ENCODE data around the gene C19orf33.
"Not testable (repeated sequence)": the region's sequence is repeated elsewhere in the genome, so short reads cannot be mapped to it uniquely, and the experiment has no call there.

Gene C19orf33

DNA sequence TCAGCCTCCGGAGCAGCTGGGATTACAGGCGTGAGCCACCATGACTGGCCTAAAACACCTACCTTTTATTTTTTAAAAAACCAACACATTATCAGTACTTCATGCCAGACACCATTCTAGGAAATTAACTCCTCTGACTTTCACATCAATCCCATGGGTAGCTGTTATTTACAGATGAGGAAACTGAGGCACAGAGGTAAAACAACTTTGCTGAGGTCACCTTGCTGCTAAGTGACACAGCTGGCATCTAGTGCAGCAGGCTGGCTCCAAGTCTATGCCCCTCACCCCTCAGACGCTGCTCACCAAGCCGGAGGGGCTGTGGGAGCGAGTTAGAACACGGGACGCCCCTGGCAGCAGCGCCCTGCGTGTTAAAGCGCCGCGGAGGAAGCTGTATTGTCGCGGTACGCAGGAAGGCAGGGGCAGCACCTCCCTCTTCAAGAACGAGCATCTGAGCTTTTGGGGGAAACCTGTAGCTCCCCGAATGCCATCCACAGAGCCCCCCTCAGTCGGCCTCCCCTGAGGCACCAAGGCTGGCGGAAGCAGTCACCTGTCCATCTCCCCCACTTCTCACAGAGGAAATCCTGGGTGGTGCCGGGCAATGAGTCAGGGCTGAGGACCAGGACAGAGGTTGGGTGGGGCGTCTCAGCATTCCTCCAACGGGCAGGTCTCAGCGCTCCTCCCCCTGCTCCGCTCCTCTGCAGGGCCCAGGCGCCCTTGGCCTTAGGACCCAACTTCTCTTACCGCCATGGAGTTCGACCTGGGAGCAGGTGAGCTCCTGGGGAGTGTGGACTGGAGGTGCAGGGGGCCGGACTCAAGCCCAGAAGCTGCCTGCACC lies at the start of gene C19orf33:
C19orf33 (plus strand) TSS at position 735 of the 835 bp plus-strand sequence; CDS start at position 746, 11 bp downstream.
- DNase-seq, result no peak

DNA sequence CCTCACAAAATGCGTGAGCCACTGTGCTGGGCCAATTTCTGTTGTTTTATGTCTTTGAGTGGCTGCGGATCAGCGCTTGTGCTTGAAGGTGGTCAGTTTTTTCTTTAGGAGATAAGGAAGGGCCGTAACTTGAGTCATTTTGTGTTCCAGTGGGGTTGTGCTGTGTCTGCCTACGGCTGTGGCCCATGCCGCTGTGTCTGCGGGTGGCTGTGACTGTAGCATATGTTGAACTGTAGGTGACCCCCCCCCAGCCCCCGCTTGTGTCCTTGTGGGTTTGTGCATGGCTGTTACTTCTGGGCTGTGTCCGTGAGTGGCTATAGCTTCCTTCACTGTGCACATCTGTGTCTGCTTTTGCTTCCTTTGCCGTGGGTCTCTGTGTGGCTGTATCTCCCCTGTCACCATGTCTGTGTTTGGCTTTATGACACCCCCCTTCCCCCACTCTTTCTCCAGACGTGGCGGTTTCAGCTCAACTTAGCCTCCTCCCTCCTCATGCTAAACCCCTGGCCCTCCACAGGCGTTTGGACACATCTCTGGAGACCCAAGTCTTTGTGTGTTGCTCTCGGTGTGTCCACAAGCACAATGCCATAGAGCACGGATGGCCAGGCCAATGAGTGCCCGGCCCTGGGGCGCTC lies 48.6 kb upstream of the C19orf33 start:
- no peak for DNase-seq

DNA sequence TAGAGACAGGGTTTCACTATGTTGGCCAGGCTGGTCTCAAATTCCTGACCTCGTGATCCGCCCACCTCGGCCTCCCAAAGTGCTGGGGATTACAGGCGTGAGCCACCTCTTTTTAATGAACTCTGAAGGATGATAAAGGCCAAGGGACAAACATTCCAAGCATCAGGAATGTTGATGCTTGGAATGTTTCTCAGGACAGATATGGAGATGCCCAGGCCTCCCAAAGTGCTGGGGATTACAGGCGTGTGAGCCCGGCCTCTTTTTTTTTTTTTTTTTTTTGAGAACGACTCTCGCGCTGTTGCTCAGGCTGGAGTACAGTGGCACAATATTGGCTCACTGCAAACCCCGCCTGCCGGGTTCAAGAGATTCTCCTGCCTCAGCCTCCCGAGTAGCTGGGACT lies 42.1 kb upstream of the C19orf33 start:
- DNase-seq, result not testable (repeated sequence)

DNA sequence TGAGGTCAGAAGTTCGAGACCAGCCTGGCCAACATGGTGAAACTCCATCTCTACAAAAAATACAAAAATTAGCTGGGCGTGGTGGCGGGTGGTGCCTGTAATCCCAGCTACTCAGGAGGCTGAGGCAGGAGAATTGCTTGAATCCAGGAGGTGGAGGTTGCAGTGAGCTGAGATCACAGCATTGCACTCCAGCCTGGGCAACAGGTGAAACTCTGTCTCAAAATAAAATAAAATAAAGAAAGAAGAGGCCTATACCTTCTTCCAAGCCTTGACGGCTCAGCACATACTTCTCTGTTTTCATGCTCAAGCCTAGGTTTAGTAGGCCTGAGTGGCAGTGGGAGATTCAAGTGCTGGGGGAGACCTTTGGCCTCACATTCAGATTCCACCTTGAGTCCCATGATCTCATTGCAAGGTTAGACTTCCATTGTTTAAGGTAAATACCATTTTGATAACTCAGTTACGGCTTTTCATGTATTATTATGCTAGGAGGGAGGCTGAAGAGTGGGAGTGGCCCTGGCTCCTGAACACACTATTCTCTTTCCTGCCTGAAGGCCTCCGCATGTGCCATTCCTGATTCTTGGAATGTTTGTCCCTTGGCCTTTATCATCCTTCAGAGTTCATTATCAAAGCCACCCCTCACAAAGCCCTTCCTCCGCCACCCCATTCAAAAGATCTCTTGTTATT lies 41.3 kb upstream of the C19orf33 start:
- DNase-seq, result peak; percentile 13

DNA sequence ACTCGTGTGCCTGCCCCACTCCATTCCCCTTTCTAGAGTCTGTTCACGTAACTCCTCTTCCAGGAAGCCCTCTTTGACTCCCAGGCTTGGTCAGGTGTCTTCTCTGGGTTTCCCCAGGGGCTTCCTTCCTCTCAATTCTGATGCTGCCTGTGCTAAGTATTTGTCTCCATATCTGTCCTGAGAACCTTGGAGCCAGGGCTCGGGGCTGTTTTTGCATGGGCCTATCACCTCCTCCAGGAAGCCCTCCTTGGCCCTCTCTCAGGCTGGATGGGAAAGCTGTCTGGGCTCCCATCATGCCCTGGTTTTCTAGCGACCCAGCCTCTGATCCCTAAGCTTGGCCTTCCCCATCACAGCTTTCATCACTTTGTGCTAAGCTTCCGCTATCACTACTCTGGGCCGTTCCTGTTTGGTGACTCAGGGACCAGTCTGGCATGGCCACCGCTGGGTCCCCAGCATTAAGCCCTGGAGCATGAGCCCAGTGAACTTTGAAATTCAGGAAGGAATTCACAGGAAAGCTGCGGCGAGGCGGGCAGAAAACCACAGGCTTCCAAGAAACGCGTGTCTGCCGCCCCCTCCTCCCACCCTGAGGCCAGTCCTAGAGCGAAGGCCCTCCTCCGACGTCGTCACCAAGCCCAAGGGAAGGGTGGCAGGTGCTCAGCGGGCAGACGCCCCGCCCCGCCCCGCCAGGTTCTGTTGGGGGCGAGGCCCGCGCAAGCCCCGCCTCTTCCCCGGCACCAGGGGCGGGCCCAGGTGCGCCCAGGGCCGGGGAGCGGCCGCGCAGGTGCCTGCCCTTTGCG lies 40.2 kb upstream of the C19orf33 start:
- DNase-seq, result peak; percentile 93

DNA sequence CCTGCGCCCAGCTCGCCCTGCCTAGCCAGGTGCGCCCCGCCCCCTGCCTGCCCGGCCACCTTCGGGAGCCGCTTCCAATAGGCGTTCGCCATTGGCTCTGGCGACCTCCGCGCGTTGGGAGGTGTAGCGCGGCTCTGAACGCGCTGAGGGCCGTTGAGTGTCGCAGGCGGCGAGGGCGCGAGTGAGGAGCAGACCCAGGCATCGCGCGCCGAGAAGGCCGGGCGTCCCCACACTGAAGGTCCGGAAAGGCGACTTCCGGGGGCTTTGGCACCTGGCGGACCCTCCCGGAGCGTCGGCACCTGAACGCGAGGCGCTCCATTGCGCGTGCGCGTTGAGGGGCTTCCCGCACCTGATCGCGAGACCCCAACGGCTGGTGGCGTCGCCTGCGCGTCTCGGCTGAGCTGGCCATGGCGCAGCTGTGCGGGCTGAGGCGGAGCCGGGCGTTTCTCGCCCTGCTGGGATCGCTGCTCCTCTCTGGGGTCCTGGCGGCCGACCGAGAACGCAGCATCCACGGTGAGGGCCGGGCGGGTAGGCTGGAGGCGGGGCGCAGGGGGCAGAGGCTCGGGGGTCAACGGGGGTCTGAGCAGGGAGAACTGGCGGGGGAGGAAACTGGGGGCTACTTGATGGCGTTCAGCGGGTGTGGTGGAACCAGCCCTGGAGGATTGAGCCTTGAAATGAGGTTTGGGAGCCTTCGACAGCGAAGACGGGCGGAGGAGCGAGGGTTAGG lies 39.4 kb upstream of the C19orf33 start, which contains the start of gene SPINT2:
SPINT2 (plus strand) TSS at position 88 of the 727 bp plus-strand sequence; CDS start at position 408, 320 bp downstream.
- no peak for DNase-seq

DNA sequence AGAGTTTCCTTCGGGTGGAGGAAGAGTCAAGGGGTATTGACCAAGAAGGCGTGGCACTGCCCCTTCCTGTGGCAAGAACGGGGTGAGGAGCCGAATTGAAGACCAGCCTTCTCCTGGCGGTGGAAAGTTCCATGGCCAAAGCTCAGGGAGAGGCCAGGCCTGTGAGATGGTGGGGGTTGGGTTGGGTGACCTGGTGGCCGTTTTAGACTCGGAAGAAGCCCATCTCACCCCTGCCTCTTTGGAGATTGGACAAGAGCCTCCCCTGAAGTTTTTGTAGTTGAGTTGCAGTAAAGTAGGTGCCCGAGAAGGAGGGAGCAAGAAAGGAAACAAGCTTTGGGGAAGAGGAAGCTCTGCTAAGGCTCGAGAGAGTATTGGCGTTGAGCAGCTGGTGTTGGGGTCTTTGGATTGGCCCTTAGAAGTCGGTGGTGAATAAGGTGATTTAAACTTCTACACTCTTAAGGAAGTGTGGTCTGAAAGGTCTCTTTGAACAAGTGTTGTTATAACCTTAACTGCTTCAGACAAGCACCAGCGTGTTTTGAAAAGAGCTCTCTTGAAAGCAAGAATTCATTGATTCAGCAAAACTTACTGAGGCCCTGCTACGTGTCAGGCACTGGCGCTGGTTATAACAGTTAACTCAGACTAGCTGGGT lies 38.7 kb upstream of the C19orf33 start:
- no peak for DNase-seq

DNA sequence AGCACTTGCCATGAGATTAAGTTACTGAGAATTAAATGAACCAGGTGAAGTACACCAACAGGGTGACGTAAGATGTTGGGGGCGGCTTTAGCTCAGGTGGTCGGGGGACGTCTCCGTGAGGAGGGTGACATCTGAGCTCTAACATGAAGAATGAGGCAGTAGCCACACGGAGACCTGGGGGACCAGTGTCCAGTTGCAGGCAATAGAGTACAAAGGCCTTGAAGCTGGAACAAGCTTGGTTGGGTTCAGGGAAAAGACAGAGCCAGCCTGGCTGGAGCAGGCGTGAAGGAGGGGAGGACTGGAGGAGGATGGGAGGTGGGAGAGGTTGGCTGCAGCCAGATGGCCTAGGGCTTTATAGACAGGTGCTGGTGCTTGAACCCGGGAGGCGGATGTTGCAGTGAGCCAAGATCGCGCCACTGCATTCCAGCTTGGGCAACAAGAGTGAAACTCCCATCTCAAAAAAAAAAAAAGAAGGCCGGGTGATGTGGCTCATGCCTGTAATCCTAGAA lies 38.1 kb upstream of the C19orf33 start:
- peak; percentile 62 for DNase-seq

DNA sequence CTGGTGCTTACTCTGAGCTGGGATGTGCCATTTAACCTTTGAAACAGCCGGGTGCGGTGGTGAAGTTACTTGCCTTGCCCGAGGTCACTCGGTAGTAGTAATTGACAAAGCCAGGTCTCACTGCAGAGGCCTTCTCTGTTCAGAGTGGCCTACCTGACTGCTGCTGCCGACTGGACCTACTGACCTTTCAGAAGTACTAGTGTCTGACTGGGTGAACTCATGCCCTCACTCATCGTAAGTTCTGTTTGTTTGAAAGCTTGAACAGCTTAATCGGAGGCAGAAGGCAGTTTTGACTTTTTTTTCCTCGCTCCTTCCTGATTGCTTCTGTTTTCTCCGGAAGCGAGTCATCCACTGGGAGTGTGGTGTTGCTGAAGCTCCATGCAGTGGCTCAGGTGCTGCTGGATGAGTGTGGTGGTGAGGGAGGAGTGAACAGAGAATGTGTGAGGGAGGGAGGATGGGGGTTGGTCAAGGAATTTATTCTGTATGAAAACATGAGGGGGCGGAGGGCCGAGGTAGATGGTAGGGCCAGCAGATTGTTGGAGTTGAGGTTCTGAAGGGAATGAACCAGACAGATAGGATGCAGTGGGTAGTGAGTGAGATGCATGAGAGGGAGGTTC lies 37.0 kb upstream of the C19orf33 start:
- DNase-seq, result peak; percentile 17

DNA sequence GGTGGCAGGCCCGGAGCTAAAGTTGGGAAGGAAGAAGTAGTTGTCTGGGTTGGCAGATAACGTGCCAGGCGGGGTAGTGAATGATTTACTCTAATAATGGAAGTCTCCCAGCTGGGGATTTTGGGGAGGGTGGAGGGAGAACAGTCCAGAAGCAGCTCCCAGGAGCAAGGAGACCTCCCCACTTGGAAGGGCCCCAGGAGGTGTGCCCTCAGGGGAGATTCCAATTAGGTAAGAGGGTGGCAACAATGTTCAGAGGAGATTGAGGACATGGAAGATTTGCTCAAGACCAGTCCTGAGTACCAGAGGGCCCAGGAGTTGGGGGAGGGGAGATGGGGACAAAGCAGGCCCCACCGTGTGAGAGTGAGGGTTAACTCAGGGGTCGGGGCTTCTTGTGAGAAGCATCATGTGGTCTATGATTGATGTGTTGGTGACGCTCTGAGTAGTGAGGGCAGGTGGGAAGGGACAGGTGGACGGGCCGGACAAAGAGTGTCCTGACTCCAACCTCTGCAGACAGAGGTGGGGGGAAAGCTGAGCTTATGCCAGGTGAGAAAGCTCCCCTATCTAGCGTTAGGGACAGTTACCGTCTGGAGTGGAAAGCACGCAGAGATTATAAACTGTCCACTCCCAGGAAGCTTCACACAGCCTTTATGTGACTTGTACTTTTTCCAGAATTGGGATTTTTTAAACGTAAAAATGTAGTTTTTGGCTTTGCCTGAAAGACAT lies 36.1 kb upstream of the C19orf33 start:
- no peak for DNase-seq

DNA sequence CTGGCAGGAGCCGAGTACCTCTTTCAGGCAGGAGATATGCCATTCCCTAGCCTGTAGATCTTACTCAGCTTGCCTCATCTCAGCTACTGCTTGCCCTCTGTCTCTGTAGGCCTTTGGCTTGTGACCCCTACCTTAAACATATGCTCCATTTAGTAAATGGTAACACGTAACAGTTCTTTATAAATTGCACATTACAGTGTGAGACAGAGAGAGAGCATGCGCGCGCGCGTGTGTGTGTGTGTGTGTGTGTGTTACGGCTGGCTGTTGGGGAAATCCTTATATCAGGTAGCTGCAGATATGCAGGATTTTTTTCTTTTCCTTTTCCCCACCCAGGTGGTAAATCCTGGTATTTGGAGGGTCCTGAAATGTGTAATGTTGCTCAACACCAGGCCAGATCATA lies 35.5 kb upstream of the C19orf33 start:
- DNase-seq, result no peak

DNA sequence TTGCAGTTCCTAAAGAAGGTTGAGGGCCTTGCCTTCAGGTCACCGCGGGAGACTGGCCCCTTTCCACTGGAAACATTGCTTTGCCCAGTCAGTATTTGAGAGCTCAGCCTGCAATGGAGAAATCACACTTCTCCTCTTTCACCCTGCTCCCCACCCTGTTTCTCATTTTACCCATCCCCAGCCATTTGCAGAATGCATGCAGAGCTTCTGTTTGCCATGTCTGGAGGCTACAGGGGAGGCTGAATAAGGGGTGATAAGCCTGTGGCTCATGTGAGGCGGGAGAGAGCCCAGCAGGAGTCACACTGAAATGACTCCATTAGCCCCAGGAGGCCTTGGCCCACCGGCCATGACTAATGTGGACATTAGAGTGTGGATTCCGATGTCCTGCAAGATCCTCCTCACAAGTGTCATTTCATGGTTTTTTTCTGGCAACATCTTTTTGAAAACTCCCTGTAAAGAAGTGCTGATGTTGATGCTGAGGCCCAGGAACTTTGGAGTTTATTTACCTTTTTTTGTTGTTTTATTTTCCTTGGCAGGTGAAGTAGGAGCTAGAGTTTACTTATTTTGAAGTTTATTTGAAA lies 33.4 kb upstream of the C19orf33 start:
- DNase-seq, result no peak

DNA sequence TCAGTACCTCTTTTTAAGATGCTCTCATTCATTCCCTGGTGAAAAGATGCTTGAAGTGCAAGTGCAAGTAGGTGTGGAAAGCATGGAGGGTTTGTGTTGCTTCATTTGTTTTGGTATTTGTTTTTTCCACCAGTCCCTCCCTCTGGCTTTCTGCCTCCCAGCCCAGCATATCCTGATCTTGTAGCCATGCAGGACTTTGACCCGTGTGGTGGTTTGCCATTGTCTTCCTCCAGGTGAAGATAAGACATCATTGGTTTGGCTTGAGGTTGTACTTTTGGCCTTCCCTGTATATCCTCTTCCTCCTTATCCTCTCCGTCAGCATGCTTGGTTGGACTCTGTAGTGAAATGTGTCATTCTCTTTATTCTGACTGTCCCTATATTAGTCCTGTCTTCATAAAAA lies 30.6 kb upstream of the C19orf33 start:
- no peak for DNase-seq

DNA sequence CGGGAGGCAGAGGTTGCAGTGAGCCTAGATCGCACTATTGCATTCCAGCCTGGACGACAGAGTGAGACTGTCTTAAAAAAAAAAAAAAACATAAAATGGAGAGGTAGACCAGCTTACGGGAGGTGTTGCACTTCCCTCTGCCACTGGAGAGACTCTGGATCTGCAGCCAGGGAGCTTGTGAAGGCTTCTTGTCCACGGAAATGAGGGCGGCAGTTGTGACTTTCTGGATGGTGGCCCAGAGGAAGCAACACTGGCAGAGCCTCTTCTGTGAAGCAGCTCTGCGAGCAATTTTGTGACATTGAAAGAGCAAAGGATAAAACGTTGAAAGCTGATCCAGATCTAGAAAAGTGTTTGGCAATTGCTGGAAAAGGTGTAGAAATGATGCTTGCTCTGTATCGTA lies 29.3 kb upstream of the C19orf33 start:
- DNase-seq, result peak; percentile 72

DNA sequence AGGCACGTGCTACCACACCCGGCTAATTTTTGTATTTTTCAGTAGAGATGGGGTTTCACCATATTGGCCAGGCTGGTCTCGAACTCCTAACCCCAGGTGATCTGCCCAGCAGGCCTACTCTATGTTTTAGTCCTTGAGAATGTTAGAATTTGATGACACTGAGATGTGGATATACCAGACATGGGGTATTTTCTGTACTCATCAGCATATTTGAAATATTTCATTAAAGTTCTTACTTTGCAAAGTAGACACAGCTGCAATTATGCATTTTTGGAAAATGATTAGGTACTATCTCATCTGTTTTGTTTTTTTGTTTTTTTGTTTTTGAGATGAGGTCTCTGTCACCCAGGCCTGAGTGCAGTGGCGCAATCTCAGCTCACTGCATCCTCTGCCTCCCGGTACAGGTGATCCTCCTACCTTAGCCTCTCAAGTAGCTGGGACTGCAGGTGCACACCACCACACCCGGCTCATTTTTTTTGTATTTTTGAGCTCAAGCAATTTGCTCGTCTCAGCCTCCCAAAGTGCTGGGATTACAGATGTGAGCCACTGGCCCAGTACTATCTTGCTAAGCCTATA lies 27.0 kb upstream of the C19orf33 start:
- no peak for DNase-seq

DNA sequence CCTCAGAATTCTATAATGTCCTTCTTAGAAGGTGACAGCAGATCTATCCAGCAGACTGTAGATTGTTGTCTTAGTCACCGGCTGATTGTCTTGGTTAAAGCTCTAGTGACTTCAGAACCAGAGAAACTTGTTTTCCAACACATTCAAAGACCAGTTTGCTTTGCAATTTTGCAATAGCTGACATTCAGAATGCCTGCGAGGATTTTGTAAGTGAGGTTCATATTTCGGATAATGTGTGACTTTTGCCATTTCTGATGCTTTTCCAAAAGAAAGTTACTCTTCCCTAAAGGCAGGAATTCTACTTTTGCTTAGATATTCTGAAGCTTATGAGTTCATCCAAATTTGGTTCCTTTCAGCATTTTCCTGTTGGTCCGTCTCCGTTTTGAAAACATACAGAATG lies 26.5 kb upstream of the C19orf33 start:
- no peak for DNase-seq

DNA sequence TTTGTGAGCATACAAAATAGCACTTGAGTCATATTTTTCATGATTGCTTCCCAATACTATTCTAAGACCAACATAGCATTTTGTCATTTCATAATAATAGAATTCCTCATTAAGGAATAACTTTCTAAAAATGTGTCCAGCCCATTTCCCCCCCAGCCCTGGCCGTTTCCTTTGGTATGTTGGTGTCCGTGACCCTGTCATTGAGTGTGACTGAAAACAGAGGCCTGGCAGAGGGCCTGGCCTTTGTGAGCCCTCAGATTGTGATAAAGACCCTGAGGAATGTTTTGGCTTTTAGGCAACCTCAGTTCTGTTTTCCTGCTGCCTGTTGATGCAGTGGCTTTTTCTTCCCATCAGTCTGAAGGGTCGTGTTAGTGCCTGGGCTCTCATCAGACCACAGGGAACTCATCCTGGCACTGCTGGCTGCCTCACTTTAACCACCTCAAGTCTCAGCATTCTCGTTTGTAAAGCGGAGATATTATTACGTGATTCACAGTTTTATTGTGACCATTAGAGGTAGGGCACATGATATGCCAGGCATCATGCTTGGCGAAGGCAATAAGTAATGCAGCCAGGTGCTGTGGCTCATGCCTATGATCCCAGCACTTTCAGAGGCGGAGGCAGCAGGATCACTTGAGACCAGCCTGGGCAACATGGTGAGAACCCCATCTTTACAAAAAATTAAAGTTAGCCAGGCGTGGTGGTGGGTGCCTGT lies 25.9 kb upstream of the C19orf33 start:
- DNase-seq, result no peak

DNA sequence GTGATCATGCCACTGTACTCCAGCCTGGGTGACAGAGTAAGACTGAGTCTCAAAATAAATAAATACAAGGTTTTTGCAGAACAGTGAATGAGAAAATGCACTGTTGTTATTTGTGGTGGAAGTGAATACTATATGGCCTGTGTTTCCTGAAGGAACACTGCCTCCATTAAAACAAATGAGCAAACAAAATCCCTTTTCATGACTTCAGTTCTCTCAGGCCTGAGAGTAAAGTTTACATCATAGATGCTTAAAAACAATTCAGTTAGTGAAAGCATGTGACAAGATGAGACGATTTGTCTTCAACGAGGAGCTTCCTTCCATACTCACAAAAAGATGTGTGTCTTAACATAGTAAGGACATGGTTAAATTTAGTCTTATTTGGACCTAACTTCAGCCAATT lies 25.3 kb upstream of the C19orf33 start:
- no peak for DNase-seq

Data from NCI-H2029 (cell line).